GM21367 (cell line): ENCODE data around the gene LRFN2.

Source experiments
- ATAC-seq: cut with Tn5 transposase; IDR thresholded peaks from one replicate; pipeline ENCODE4 v1.9.1; 2021; ENCODE audit not compliant: unreplicated experiment

Gene LRFN2

GRCh38 chr6:40587240-40588069 lies at the start of gene LRFN2:
Gene LRFN2 (minus strand): TSS chr6:40587364.
- peak; percentile 79 for ATAC-seq

GRCh38 chr6:40634429-40634828 lies 47.3 kb upstream of the LRFN2 start:
- ATAC-seq = no peak

- no peak for ATAC-seq
These were observed 44.6 kb upstream of the LRFN2 start for GRCh38 chr6:40631744-40632143.

GRCh38 chr6:40630488-40630887 lies 43.3 kb upstream of the LRFN2 start:
- no peak for ATAC-seq

- no peak for ATAC-seq
These were observed 42.9 kb upstream of the LRFN2 start for GRCh38 chr6:40630051-40630450.

GRCh38 chr6:40629463-40629862 lies 42.3 kb upstream of the LRFN2 start:
- ATAC-seq = no peak

- ATAC-seq = no peak
These were observed 40.2 kb upstream of the LRFN2 start for GRCh38 chr6:40627316-40627715.

GRCh38 chr6:40626886-40627285 lies 39.7 kb upstream of the LRFN2 start:
- no peak for ATAC-seq

- ATAC-seq = no peak
These were observed 36.8 kb upstream of the LRFN2 start for GRCh38 chr6:40623932-40624331.

GRCh38 chr6:40623178-40623577 lies 36.0 kb upstream of the LRFN2 start:
- ATAC-seq = no peak

- ATAC-seq = no peak
These were observed 33.5 kb upstream of the LRFN2 start for GRCh38 chr6:40620574-40621240.

GRCh38 chr6:40614671-40615070 lies 27.5 kb upstream of the LRFN2 start:
- no peak for ATAC-seq

- no peak for ATAC-seq
These were observed 24.7 kb upstream of the LRFN2 start for GRCh38 chr6:40611912-40612311.

GRCh38 chr6:40611434-40611833 lies 24.3 kb upstream of the LRFN2 start:
- no peak for ATAC-seq

- ATAC-seq = no peak
These were observed 23.1 kb upstream of the LRFN2 start for GRCh38 chr6:40610229-40610628.

- no peak for ATAC-seq
These were observed 19.8 kb upstream of the LRFN2 start for GRCh38 chr6:40606981-40607380.

- no peak for ATAC-seq
These were observed 19.4 kb upstream of the LRFN2 start for GRCh38 chr6:40606526-40606925.

GRCh38 chr6:40604082-40604481 lies 16.9 kb upstream of the LRFN2 start:
- ATAC-seq = no peak

- no peak for ATAC-seq
These were observed 12.4 kb upstream of the LRFN2 start for GRCh38 chr6:40599555-40599954.

- no peak for ATAC-seq
These were observed 11.4 kb upstream of the LRFN2 start for GRCh38 chr6:40598516-40598915.

GRCh38 chr6:40597301-40597700 lies 10.1 kb upstream of the LRFN2 start:
- no peak for ATAC-seq

GRCh38 chr6:40588480-40588879 lies 1.3 kb upstream of the LRFN2 start:
- ATAC-seq = no peak

- no peak for ATAC-seq
These were observed 863 bp upstream of the LRFN2 start for GRCh38 chr6:40588070-40588384.
